Vagina (tissue), 2 donors: ENCODE results near the gene SLC29A2. TPM values are rescaled to one million over a fixed set of nuclear protein-coding genes. Genes with fewer than 3 reads are reported as not detected.
"Not testable (repeated sequence)": the region's sequence is repeated elsewhere in the genome, so short reads cannot be mapped to it uniquely, and the experiment has no call there.

Source experiments
- DNase-seq, 2 donors: peaks; one replicate each; pipeline ENCODE4 v3.0.0-alpha.2; 2017; ENCODE audit errors: extremely low spot score in 2 of 2
- H3K27ac ChIP-seq: fragments of 200-600 bp; sonication (generic); one replicate; pipeline ENCODE4 v1.5.1; 2019
- H3K27me3 ChIP-seq: fragments of 200-600 bp; sonication (generic); one replicate; pipeline ENCODE4 v1.5.1; 2019
- H3K36me3 ChIP-seq, 2 donors: fragments of 200-600 bp; sonication (generic); one replicate each; pipeline ENCODE4 v1.5.1; 2017 to 2019
- H3K4me1 ChIP-seq: fragments of 200-600 bp; sonication (generic); one replicate; pipeline ENCODE4 v1.5.1; 2019
- H3K4me3 ChIP-seq, 2 donors: fragments of 200-600 bp; sonication (generic); 1 replicate in 1 of 2; 2 replicates in 1 of 2; pipeline ENCODE4 v1.5.1; 2016 to 2019
- H3K9me3 ChIP-seq: fragments of 200-600 bp; sonication (generic); one replicate; pipeline ENCODE4 v1.5.1; 2019
- POLR2A ChIP-seq, 2 donors: fragments of 450-650 bp; IDR thresholded peaks; one replicate each; pipeline ENCODE4 v1.6.1; 2017; ENCODE audit warnings: antibody characterized with exemption in 2 of 2, mild to moderate bottlenecking in 2 of 2, moderate library complexity in 2 of 2
- POLR2AphosphoS5 ChIP-seq, 2 donors: sonication (generic); formaldehyde crosslinking; IDR thresholded peaks; one replicate each; pipeline ENCODE4 v1.9.0; 2017; ENCODE audit warnings: antibody characterized with exemption in 2 of 2, mild to moderate bottlenecking in 2 of 2, low read depth in 1 of 2; ENCODE audit not compliant: insufficient read depth in 1 of 2
- intact Hi-C: fragments of 100-400 bp; cut with DNase I; formaldehyde crosslinking; loops from one replicate; pipeline ENCODE4 v1.15.1; 2023
- total RNA-seq: library from RNA; depleted of rRNA; stranded (reverse); fragments of >200 nt; gene quantifications from one replicate; pipeline ENCODE4 v1.2.3, GENCODE V29; 2016
- TF ChIP-seq, protein P1 (sequence below), 3 experiments: fragments of 450-650 bp in 2 of 3; fragments of 200-600 bp in 1 of 3; sonication (generic) in 1 of 3; IDR thresholded peaks; one replicate each; pipeline ENCODE4 v1.5.1; 2017 to 2019; ENCODE audit warnings: antibody characterized with exemption in 3 of 3, mild to moderate bottlenecking in 2 of 3, moderate library complexity in 2 of 3

The SLC29A2 gene
- total RNA-seq, 1 donor from 2014 or later, result 4.2 TPM

DNA sequence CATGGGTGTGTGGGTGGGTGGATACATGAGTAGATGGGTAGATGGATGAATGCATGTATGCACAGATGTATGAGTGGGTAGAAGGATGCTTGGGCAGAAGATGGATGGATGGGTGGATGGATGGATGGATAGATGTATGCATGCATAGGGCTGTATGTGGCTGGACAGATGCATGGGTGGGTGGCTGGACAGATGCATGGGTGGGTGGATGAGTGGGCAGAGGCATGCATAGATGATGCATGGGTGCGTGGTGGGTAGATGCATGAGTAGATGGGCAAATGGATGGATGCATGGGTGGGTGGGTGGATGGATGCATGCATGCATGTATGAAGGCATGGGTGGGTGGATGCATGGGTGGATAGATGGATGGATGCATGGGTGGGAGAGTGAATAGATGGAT lies 47.9 kb downstream of the SLC29A2 start:
- DNase-seq, result no peak
- peaks cover 67% of the 10 kb centered on the region for H3K4me1 ChIP-seq
- H3K9me3 ChIP-seq, result no peaks in the 10 kb centered on the region
- H3K27ac ChIP-seq, result no peak overlapping the region
- TF ChIP-seq POLR2A (IDR thresholded peaks at IDR 0.05) (no peak), POLR2AphosphoS5 (IDR thresholded peaks at IDR 0.05; ENCODE audit: insufficient read depth in 1 of 2, low read depth in 1 of 2) (no peak)
- TF ChIP-seq, protein P1, sequence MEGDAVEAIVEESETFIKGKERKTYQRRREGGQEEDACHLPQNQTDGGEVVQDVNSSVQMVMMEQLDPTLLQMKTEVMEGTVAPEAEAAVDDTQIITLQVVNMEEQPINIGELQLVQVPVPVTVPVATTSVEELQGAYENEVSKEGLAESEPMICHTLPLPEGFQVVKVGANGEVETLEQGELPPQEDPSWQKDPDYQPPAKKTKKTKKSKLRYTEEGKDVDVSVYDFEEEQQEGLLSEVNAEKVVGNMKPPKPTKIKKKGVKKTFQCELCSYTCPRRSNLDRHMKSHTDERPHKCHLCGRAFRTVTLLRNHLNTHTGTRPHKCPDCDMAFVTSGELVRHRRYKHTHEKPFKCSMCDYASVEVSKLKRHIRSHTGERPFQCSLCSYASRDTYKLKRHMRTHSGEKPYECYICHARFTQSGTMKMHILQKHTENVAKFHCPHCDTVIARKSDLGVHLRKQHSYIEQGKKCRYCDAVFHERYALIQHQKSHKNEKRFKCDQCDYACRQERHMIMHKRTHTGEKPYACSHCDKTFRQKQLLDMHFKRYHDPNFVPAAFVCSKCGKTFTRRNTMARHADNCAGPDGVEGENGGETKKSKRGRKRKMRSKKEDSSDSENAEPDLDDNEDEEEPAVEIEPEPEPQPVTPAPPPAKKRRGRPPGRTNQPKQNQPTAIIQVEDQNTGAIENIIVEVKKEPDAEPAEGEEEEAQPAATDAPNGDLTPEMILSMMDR (IDR thresholded peaks at IDR 0.05), result no peak
- no peaks in the 10 kb centered on the region for H3K36me3 ChIP-seq
- no peaks in the 10 kb centered on the region for H3K27me3 ChIP-seq
- H3K4me3 ChIP-seq, result no peak overlapping the region
- intact Hi-C loops, result no loop called here

DNA sequence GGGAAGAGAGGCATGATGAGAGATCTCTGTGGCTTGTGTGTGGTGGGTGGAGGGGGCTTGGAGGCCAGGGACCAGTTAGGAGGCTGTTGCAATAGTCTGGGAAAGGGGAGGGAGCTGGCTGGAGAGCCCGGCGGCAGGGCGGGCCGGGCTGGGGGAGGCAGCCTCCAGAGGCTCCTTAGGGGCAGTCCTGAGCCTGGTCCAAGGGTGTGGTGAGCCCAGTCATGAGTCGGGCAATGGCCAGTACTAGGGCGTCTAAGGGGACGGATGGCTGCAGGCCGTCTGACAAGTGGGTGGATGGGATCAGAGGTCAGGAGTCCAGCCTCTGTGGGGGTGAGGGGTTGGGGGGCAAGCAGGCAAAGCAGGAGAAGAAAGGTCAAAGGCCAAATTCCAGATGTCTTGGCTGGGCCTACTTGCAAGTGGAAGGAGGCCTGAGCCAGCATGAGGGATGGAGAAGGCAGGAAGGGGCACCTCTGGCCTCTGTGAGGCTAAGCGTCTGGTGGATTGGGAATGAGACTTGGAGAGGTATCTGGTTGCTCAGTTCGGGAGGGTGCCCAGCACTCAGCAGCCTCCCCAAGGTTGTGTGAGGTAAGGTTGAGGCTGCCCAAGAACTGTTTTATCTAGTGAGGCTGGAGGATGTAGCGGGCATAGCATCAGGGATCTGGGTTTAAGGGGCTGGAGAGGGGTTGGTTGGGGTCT lies 48.7 kb downstream of the SLC29A2 start:
- no peaks in the 10 kb centered on the region for H3K36me3 ChIP-seq
- H3K27ac ChIP-seq, result peak overlapping the region; percentile 74
- TF ChIP-seq POLR2A (IDR thresholded peaks at IDR 0.05) (no peak), POLR2AphosphoS5 (IDR thresholded peaks at IDR 0.05; ENCODE audit: insufficient read depth in 1 of 2, low read depth in 1 of 2) (peak in 1 of 2 donors; percentile 71)
- intact Hi-C loops, result no loop called here
- DNase-seq, result no peak
- H3K27me3 ChIP-seq, result no peaks in the 10 kb centered on the region
- H3K4me1 ChIP-seq, result peaks cover 68% of the 10 kb centered on the region
- H3K4me3 ChIP-seq, result no peak overlapping the region
- no peaks in the 10 kb centered on the region for H3K9me3 ChIP-seq

DNA sequence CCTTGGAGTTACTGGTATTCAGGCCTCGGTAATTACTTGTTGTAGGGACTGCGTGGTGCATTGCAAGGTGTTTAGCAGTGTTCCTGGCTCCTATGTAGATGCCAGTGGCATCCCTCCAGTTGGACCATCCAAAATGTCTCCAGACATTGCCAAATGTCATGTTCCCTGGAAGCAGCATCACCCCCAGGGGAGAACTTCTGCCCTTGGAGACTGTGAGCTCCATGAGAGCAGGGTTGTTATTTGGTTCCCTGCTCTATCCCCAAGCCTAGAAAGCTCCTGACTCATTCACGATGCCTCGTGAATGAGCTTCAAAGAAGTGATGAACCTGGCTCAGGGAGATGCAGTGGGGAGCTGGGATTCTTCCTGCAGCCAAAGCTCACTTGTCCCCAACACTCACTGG lies 50.0 kb downstream of the SLC29A2 start:
- Histone ChIP-seq H3K9me3 (no peaks in the 10 kb centered on the region), H3K4me1 (peaks cover 68% of the 10 kb centered on the region), H3K27ac (peak overlapping the region; percentile 74), H3K4me3 (no peak overlapping the region), H3K27me3 (no peaks in the 10 kb centered on the region), H3K36me3 (no peaks in the 10 kb centered on the region)
- TF ChIP-seq POLR2A (IDR thresholded peaks at IDR 0.05), result no peak
- TF ChIP-seq POLR2AphosphoS5 (IDR thresholded peaks at IDR 0.05; ENCODE audit: insufficient read depth in 1 of 2, low read depth in 1 of 2), result no peak
- TF ChIP-seq, protein P1 (IDR thresholded peaks at IDR 0.05), result no peak
- no peak for DNase-seq
- intact Hi-C loops, result no loop called here

DNA sequence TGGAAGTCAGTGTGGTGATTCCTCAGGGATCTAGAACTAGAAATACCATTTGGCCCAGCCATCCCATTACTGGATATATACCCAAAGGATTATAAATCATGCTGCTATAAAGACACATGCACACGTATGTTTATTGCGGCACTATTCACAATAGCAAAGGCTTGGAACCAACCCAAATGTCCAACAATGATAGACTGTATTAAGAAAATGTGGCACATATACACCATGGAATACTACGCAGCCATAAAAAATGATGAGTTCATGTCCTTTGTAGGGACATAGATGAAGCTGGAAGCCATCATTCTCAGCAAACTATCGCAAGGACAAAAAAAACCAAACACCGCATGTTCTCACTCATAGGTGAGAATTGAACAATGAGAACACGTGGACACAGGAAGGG lies 50.8 kb downstream of the SLC29A2 start:
- DNase-seq, intact Hi-C loops, H3K27me3 ChIP-seq, H3K27ac ChIP-seq, H3K9me3 ChIP-seq, H3K36me3 ChIP-seq, H3K4me3 ChIP-seq: not testable (repeated sequence)
- H3K4me1 ChIP-seq, result peaks cover 69% of the 10 kb centered on the region

DNA sequence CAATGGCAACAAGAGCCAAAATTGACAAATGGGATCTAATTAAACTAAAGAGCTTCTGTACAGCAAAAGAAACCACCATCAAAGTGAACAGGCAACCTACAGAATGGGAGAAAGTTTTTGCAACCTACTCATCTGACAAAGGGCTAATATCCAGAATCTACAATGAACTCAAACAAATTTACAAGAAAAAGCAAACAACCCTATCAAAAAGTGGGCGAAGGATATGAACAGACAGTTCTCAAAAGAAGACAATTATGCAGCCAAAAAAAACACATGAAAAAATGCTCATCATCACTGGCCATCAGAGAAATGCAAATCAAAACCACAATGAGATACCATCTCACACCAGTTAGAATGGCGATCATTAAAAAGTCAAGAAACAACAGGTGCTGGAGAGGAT lies 51.3 kb downstream of the SLC29A2 start:
- H3K4me3 ChIP-seq, H3K36me3 ChIP-seq, H3K27me3 ChIP-seq, H3K9me3 ChIP-seq, intact Hi-C loops, DNase-seq, H3K27ac ChIP-seq: not testable (repeated sequence)
- H3K4me1 ChIP-seq, result peaks cover 69% of the 10 kb centered on the region

DNA sequence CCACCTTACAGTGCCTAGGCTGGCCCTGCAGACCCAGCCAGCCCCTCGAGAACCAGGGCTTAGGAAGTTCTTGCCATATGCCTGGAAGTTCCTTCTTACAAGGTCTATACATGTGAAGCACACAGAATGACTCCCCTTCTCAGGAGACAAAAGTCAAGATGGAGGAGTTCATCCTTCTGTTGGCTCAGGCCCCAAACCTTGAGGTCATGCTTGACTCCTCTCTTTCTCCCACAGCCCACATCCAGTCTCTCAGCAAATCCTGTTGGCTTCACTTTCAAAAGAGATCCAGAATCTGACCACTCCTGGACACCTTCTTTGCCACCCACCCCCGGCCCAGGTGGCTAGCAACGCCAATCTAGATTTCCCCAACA lies 53.0 kb downstream of the SLC29A2 start:
- Histone ChIP-seq H3K4me3 (no peak overlapping the region), H3K9me3 (no peaks in the 10 kb centered on the region), H3K36me3 (no peaks in the 10 kb centered on the region), H3K27me3 (no peaks in the 10 kb centered on the region), H3K27ac (peak overlapping the region; percentile 85), H3K4me1 (peaks cover 77% of the 10 kb centered on the region)
- TF ChIP-seq POLR2A (IDR thresholded peaks at IDR 0.05), result no peak
- TF ChIP-seq POLR2AphosphoS5 (IDR thresholded peaks at IDR 0.05; ENCODE audit: insufficient read depth in 1 of 2, low read depth in 1 of 2), result no peak
- intact Hi-C loops, result no loop called here
- DNase-seq, result no peak

DNA sequence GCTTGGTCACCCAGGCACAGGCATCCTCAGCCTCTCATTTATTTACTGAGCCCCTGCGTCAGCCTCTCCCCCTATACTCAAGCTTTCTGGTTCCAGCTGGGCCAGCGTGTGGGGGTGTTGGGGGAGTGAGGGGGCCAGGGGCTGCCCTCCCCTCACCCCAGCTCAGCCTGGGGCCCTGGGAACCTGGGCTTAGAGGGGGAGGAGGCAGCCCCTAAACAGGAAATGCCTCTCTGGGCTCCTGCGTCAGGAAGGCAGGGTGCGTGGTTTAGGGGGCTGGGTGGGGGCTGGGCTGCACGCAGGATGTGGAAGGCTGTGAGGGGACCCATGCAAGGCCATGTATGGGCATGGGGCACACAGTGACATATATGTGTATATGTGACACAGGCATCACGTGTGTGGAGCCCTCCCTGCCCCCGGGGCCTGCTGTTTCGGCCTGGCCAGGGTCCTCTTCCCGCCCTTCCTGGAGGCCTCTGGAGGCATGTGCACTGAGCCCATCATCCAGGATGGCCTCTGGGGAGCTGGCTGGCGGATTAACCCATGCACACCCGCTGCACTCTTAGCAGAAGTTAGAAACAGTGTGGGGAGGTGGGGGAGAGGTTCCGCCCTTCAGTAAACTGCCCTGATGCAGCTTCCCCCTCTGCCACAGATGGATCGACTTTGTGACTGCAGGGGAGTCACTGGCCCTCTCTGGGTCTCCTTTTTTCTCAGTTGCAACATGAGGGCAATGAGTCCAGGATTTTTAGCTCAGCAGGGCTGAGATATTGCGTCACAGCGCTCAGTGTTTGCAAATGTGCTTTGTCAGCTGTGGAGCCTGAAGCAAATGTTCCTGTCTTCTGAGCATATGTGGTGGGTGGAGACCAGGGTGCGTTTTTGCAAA lies 53.6 kb downstream of the SLC29A2 start:
- H3K36me3 ChIP-seq, result no peaks in the 10 kb centered on the region
- H3K4me1 ChIP-seq, result peaks cover 80% of the 10 kb centered on the region
- H3K9me3 ChIP-seq, result no peaks in the 10 kb centered on the region
- H3K27ac ChIP-seq, result peak overlapping the region; percentile 85
- no peaks in the 10 kb centered on the region for H3K27me3 ChIP-seq
- TF ChIP-seq POLR2A (IDR thresholded peaks at IDR 0.05) (no peak), POLR2AphosphoS5 (IDR thresholded peaks at IDR 0.05; ENCODE audit: insufficient read depth in 1 of 2, low read depth in 1 of 2) (peak; percentile 60 to 63)
- TF ChIP-seq, protein P1 (IDR thresholded peaks at IDR 0.05), result no peak
- H3K4me3 ChIP-seq, result peak overlapping the region; percentile 58 to 68
- intact Hi-C loops, result no loop called here
- DNase-seq, result peak in 1 of 2 donors; percentile 96
